Measurements from ENCODE around the gene CWC22.

The CWC22 gene

DNA sequence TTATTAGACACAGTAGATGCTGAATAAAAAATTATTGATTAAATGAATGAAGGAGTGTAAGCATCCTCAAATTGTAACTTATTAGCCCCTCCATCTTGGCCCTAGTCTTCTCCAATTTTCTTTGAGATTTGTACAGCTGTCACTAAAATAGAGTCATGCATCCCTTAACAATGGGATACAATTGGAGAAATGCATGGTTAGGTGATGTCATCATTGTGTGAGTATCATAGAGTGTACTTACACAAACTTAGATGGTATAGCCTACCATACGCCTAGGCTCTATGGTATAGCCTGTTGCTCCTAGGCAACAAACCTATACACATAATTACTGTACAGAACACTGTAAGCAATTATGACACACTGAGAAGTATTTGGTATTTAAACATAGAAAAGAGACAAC, 107.4 kb downstream of the CWC22 start:
- no peak for DNase-seq (ENCODE audit: low read depth in 2 of 2)

- no peak for DNase-seq (ENCODE audit: low read depth in 2 of 2)
These were observed 108.2 kb downstream of the CWC22 start for GRCh38 chr2:179898873-179899272.
